Duodenal mucosa (tissue), 2 donors: Measurements from ENCODE around the gene PLB1.
"Not testable (repeated sequence)": the region's sequence is repeated elsewhere in the genome, so short reads cannot be mapped to it uniquely, and the experiment has no call there.

Source experiments
- H3K27ac ChIP-seq: one replicate; pipeline ENCODE4 v1.7.0; 2013; ENCODE audit warnings: low read depth, low read length
- H3K27me3 ChIP-seq, 2 donors: one replicate each; pipeline ENCODE4 v1.7.0; 2013; ENCODE audit warnings: low read length in 2 of 2, control low read depth in 1 of 2; ENCODE audit not compliant: insufficient read depth in 2 of 2, control insufficient read depth in 1 of 2
- H3K36me3 ChIP-seq, 2 donors: one replicate each; pipeline ENCODE4 v1.7.0; 2013; ENCODE audit warnings: low read length in 2 of 2, control low read depth in 1 of 2; ENCODE audit not compliant: insufficient read depth in 2 of 2, control insufficient read depth in 1 of 2
- H3K4me1 ChIP-seq, 2 donors: one replicate each; pipeline ENCODE4 v1.7.0; 2013; ENCODE audit warnings: low read length in 2 of 2, control low read depth in 1 of 2; ENCODE audit not compliant: insufficient read depth in 2 of 2, control insufficient read depth in 1 of 2
- H3K4me3 ChIP-seq, 2 donors: one replicate each; pipeline ENCODE4 v1.7.0; 2013; ENCODE audit warnings: low read length in 2 of 2, low read depth in 1 of 2
- H3K9ac ChIP-seq, 2 donors: one replicate each; pipeline ENCODE4 v1.7.0; 2013; ENCODE audit warnings: low read length in 2 of 2, low read depth in 1 of 2
- H3K9me3 ChIP-seq, 2 donors: one replicate each; pipeline ENCODE4 v1.7.0; 2013; ENCODE audit warnings: low read length in 2 of 2, control low read depth in 1 of 2; ENCODE audit not compliant: control insufficient read depth in 1 of 2

PLB1 gene

DNA sequence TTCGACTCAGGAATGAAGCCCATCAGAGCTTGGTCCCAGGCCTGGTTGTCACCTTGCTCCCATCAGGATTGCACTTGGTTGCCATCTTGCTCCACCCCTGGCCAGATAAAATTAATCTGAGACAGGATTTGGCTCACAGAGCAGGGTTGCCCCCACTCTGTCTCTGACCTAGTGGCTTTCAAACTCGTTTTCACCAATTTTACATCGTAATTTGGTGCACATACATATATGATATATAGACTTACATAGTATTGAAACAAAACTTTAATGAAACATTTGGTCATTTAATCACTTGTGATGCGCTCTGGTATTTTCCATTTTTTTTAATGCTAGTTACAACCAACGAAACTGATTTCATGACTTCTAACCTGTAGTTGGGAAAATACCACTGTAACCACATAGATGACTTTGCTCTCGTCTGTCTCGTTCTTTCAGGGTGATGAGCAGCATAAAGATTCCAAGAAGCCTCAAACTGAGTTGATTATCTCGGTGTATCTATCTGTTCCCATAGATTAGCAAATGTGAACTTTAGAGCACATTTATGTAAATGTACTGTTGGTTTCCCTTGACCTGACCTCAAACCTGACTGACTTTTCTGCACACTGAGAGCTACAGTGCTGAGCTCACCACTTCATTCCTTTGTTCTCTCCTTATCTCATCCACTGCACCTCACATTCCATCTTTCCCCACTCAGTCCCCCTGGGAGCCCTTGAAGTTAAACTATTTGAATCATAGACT lies 30.5 kb upstream of the PLB1 start:
- Histone ChIP-seq H3K36me3 (no peaks in the 10 kb centered on the region), H3K4me1 (peaks cover 4 to 6% of the 10 kb centered on the region in 2 donors), H3K4me3 (no peak overlapping the region), H3K27ac (no peak overlapping the region), H3K9me3 (no peaks in the 10 kb centered on the region), H3K27me3 (no peaks in the 10 kb centered on the region), H3K9ac (no peak overlapping the region)

DNA sequence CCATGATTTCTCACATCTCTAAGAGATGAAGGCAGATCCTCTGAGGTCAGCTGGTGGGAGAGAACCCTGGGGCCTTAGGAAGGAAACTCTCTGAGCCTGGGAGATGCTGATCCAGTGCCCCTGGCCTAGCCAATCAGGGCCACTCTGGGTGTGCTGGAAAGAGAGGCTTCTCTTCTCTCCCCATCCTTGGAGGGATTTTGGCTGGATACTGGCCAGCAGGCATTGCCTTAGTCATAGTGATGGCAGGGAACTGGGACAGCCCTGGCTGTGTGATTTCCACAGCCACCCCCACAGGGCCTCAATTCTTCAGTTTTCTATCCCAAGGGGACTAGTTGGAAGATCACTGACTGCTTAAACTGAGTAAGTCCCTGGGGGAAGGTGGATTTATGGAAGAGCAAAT lies 26.6 kb upstream of the PLB1 start:
- no peak overlapping the region for H3K4me3 ChIP-seq
- H3K4me1 ChIP-seq, result peaks cover 18 to 20% of the 10 kb centered on the region in 2 donors
- H3K36me3 ChIP-seq, result no peaks in the 10 kb centered on the region
- no peaks in the 10 kb centered on the region for H3K27me3 ChIP-seq
- no peaks in the 10 kb centered on the region for H3K9me3 ChIP-seq
- no peak overlapping the region for H3K9ac ChIP-seq
- no peak overlapping the region for H3K27ac ChIP-seq

DNA sequence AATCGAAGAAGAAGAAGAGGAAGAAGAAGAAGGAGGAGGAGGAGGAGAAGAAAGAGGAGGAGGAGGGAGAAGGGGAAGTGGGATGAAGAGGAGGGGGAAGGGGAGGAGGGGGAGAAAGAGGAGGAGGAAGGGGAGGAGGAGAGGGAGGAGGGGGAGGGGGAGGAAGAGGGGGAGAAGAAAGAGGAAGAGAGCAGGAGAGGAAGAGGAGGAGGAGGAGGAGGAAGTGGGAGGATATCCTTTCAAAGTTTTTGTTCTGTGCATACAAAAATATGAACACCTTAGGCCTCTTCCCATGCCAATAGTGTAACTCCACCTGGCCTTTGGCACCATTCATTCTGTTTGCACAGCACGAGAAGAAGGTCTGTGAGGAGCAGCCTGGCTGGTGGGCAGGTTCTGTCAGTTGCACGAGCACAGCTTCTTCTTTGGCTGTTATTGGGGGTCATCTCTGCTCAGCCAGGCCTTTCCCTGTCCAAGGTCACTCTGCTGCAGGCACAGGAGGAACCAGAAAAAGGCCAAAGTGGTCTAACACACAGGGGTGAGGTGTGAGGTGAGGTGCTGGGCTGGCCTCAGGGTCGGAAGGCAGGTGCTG lies 25.8 kb upstream of the PLB1 start:
- Histone ChIP-seq H3K4me3 (no peak overlapping the region), H3K4me1 (peaks cover 18 to 20% of the 10 kb centered on the region in 2 donors), H3K27me3 (no peaks in the 10 kb centered on the region), H3K27ac (no peak overlapping the region), H3K9ac (peak overlapping the region in 1 of 2 donors; percentile 25), H3K9me3 (no peaks in the 10 kb centered on the region), H3K36me3 (no peaks in the 10 kb centered on the region)

DNA sequence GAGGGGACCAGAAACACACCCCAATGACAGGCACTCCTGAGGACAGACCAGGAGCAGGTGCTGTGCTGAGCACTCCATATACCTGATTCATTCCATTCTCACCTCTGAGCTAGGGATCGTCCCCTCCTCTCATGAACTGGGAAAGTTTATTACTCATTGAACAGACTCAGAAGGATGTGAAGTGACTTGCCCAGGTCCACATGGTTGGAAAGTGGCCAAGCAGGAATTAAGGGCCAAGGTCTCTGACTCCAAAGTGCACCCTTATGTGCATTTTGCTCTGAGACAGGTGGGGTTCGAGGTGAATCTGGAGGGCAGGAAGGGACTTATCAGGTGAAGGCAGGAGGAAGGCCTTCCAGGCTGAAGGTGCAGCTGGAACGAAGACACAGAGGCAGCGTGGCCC lies 25.1 kb upstream of the PLB1 start:
- Histone ChIP-seq H3K36me3 (no peaks in the 10 kb centered on the region), H3K9me3 (no peaks in the 10 kb centered on the region), H3K4me3 (no peak overlapping the region), H3K9ac (no peak overlapping the region), H3K27ac (no peak overlapping the region), H3K27me3 (no peaks in the 10 kb centered on the region), H3K4me1 (peaks cover 18 to 20% of the 10 kb centered on the region in 2 donors)

DNA sequence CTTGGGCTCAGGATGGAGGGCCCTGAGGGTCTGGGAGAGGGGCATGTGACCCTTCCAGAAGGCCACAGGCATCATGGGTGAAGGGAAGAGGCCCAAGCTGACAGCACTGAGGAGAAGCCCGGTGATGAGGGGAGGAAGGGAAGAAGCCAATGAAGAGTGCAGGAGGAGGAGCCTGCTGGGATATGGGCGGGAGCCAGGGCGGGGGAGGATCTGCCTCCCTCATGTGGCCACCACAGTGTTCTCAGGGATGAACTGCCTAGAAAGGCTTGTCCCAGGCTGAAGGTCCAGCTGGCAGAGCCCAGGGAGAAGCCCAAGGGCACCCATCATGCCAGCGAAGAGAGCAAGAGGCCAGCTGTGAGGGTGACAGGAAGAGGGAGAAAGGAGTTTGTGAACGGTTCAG lies 24.6 kb upstream of the PLB1 start:
- Histone ChIP-seq H3K9me3 (no peaks in the 10 kb centered on the region), H3K9ac (no peak overlapping the region), H3K27ac (no peak overlapping the region), H3K4me3 (no peak overlapping the region), H3K27me3 (no peaks in the 10 kb centered on the region), H3K36me3 (no peaks in the 10 kb centered on the region), H3K4me1 (peaks cover 18 to 20% of the 10 kb centered on the region in 2 donors)

DNA sequence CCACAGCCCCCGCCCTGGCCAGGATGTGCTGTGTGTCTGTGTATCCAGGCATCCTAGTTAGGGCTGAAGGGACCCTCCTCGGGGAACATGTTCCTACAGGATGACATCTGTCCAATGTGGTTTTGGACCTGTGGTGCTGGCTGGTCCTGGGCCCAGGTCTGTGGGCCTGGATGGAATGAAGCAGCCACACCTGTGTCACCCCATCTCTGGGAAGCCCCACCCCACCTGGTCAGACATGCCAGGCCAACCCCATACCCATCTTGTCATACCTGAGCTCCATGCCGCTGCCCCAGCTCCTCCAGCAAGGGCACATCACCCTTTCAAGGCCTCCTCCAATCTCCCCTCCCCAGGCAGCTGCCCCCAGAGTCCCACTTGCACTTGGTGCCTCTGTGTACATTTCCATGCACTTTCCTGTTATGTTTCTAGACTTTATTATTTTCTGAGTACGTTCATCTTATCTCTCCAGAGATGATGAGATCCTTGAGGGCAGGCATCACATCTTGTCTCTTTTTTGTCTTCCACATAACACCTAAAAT lies 24.1 kb upstream of the PLB1 start:
- Histone ChIP-seq H3K9ac (no peak overlapping the region), H3K27ac (no peak overlapping the region), H3K4me1 (peaks cover 18 to 20% of the 10 kb centered on the region in 2 donors), H3K4me3 (no peak overlapping the region), H3K36me3 (no peaks in the 10 kb centered on the region), H3K27me3 (no peaks in the 10 kb centered on the region), H3K9me3 (no peaks in the 10 kb centered on the region)

DNA sequence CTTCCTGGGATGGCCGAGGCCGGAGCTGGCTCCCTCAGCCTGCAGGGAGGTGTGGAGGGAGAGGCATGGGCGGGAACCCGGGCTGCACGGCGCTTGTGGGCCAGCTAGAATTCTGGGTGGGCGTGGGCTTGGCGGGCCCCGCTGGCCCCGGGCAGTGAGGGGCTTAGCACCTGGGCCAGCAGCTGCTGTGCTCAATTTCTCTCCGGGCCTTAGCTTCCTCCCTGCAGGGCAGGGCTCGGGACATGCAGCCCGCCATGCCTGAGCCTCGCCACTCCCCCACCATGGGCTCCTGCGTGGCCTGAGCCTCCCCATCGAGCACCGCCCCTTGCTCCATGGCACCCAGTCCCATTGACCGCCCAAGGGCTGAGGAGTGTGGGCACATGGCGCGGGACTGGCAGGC lies 23.2 kb upstream of the PLB1 start:
- not testable (repeated sequence) for H3K36me3 ChIP-seq, H3K9ac ChIP-seq, H3K27me3 ChIP-seq, H3K4me3 ChIP-seq, H3K27ac ChIP-seq, H3K9me3 ChIP-seq
- peaks cover 18 to 20% of the 10 kb centered on the region in 2 donors for H3K4me1 ChIP-seq

DNA sequence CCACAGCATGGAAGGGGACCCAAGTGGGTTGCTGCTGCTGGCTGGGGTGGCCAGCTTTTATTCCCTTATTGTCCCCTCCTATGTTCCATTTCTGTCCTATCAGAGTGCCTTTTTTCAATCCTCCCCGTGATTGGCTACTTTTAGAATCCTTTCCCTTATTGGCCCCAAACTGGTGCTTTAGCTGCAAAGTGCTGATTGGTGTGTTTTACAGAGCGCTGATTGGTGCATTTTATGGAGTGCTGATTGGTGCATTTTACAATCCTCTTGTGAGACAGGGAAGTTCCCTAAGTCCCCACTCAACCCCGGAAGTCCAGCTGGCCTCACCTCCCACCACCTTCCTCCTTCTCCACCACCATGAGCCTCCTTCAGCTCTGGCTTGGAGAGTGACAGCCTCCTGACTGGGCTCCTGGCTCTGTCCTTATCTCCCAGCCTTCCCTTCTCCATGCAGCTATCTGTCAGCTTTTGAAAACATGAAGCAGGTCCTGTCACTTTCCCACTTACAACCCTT lies 20.7 kb upstream of the PLB1 start:
- Histone ChIP-seq H3K9me3 (no peaks in the 10 kb centered on the region), H3K27ac (no peak overlapping the region), H3K9ac (no peak overlapping the region), H3K4me1 (peaks cover 15 to 16% of the 10 kb centered on the region in 2 donors), H3K4me3 (no peak overlapping the region), H3K36me3 (no peaks in the 10 kb centered on the region), H3K27me3 (no peaks in the 10 kb centered on the region)

DNA sequence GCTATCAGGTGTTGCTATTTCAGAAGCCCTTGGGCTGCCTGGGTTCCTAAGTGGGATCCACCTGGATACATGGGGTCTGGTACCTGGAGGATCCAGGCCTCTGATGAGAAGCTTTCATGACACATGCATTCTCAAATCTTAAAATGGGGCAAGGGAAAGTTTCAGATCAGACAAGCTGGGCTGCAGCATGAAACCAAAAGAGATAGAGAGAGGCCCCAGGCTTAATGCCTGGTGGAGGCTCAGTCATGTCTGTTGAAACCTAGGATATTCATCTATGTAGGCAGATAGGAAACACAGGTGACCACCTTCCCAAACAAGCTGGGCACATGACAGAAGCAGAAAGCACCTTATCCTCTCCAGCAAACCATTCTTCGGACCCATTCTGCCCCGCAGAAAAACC lies 18.8 kb upstream of the PLB1 start:
- Histone ChIP-seq H3K27ac (no peak overlapping the region), H3K27me3 (no peaks in the 10 kb centered on the region), H3K4me1 (no peaks in the 10 kb centered on the region), H3K4me3 (no peak overlapping the region), H3K9ac (no peak overlapping the region), H3K36me3 (no peaks in the 10 kb centered on the region), H3K9me3 (no peaks in the 10 kb centered on the region)

DNA sequence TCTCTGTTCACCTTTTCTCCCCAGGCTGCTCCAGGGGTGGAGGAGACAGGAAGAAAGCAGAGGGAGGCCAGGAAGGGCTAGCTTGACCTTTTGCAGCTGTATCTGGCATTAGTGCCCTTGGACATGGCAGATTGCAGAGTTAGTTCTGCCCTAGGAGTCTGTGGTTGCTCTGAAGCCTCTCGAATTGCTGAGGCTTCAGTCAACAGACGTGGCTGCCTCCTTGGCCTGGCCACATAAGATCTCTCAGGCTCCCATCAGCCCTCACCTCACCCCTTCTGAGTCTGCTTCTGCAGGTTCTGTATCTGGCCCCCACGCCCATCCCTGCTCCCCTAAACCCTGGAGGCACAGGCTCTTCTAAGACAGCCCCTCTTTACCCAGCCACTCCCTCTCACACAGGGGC lies 18.2 kb upstream of the PLB1 start:
- Histone ChIP-seq H3K9me3 (no peaks in the 10 kb centered on the region), H3K4me1 (no peaks in the 10 kb centered on the region), H3K4me3 (no peak overlapping the region), H3K36me3 (no peaks in the 10 kb centered on the region), H3K27ac (no peak overlapping the region), H3K27me3 (no peaks in the 10 kb centered on the region), H3K9ac (no peak overlapping the region)
